Activated CD4-positive, alpha-beta T cell treated with anti-CD3 and anti-CD28 coated beads, Interleukin-2, amount 50 U/mL, for 24 hours (primary cell): Measurements from ENCODE around the gene SLC26A11.
A peak's percentile ranks its signal among the peaks of the same experiment; 100 is the strongest.
"Not testable (repeated sequence)": the region's sequence is repeated elsewhere in the genome, so short reads cannot be mapped to it uniquely, and the experiment has no call there.

Source experiments
- DNase-seq, 2 donors: peaks; one replicate each; pipeline ENCODE4 v3.0.0-alpha.2; 2020; ENCODE audit warnings: low read depth in 1 of 2, low spot score in 1 of 2

Gene SLC26A11

GRCh38 chr17:80195671-80196529 lies 24.3 kb upstream of the SLC26A11 start:
- DNase-seq = peak; percentile 37 to 48

GRCh38 chr17:80196652-80197051 lies 23.6 kb upstream of the SLC26A11 start:
- no peak for DNase-seq

GRCh38 chr17:80198144-80198661 lies 22.0 kb upstream of the SLC26A11 start:
- DNase-seq = no peak

- DNase-seq = not testable (repeated sequence)
These were observed 20.9 kb upstream of the SLC26A11 start for GRCh38 chr17:80199295-80199694.

GRCh38 chr17:80201446-80201845 lies 18.8 kb upstream of the SLC26A11 start:
- no peak for DNase-seq

- no peak for DNase-seq
These were observed 18.0 kb upstream of the SLC26A11 start for GRCh38 chr17:80202197-80202596.

DNA sequence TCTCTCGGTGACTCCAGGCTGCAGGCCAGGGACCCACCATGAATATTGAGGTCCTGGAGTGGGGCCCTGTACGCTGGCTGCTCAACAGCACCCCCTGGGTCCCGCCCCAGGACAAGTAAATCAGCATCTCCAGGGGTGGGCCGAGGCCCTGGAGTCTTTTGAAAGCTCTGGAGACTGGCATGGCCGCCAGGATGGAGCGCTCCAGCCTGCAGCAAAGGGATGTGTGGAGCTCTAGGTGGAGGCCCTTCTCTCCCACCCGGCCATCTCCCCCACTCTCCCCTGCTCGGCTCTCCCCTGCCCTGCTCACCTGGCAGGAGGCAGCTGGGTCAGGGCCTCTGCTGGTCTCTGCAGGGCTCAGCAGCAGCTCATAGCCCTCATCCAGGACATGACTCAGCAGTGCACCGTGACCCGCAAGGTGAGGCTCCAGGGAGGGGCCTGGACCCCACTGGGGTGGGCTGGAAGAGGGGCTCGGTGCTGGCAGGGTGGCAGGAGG lies 16.7 kb upstream of the SLC26A11 start:
- no peak for DNase-seq

GRCh38 chr17:80204626-80205468 lies 15.4 kb upstream of the SLC26A11 start:
- no peak for DNase-seq

DNA sequence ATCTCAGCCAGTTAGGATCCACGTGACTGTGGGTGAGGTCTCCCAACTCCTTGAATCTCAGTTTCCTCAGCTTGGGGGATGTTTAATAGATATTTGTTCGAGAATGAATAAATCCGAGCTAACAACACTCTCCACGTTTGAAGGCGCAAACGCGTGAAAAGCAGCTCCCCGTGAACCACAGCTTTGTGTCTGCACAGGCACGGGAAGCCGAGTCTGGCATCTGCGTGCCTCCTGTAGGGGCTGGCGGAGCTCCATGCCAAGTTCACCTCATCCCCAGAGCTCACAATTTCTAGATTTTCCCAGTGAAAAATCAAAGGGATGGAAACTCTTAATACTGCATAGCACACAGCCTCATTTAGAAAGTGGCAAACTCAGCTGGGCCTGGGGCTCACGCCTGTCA lies 14.4 kb upstream of the SLC26A11 start:
- no peak for DNase-seq

GRCh38 chr17:80208050-80208449 lies 12.2 kb upstream of the SLC26A11 start:
- DNase-seq = no peak

DNA sequence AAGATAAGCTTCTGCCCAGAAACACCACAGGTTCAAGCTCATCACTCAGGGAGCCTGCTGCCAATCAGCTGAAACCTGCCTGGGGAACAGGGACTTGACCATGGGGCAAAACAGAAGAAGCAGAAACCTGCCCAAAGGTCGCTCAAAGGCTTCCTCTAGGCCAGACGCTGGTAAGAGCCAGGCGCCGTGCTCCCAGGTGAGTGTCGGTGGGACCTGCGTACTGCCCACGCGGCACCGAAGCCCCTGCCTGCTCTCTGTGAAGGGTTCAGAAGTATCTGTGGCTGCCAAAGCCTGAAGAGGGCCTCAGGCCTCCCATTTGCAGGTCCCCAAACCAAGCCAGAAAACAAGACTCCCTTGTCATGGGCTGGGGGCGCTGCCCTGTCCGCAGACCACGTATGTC lies 10.5 kb upstream of the SLC26A11 start:
- DNase-seq = no peak

- DNase-seq = no peak
These were observed 9.7 kb upstream of the SLC26A11 start for GRCh38 chr17:80210348-80211108.

GRCh38 chr17:80212109-80212508 lies 8.1 kb upstream of the SLC26A11 start:
- no peak for DNase-seq

DNA sequence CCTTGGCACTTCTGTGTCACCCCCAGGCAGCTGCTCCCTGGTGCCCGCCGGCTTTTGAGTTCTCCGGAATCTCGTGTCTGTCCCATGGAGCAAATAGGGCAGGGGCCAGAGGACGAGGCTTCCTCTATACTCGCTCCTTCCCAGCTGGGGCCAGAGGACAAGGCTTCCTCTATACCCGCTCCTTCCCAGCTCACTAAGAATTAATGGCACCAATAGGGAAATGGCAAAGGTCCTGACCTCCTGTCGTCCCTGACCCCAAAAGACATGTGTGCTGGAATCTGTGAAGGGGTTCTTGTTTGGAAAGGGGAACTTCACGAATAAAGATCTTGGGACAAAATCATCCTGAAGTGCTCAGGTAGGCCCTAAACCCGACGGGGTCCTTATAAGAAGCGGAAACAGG lies 7.7 kb upstream of the SLC26A11 start:
- DNase-seq = no peak

GRCh38 chr17:80212962-80213642 lies 7.1 kb upstream of the SLC26A11 start:
- DNase-seq = no peak

DNA sequence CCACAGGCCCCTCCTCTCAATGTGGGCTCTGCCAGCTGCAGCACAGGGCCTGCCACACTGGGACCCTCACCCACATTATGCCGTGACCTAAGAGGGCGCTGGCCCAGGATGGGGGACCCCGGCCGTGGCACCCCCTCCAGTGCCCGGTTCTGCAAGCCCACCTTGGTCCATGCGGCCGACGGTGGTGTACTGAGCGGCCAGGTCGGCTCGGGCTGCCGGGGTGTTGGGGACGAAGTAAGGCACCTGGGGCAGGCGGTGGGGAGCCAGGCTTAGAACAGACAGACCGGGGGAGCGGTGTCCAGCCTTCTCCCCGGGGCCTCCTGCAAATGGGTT lies 6.6 kb upstream of the SLC26A11 start:
- DNase-seq = no peak

- no peak for DNase-seq
These were observed 6.0 kb upstream of the SLC26A11 start for GRCh38 chr17:80214012-80214877.

GRCh38 chr17:80214878-80215210 lies 5.4 kb upstream of the SLC26A11 start:
- DNase-seq = no peak

DNA sequence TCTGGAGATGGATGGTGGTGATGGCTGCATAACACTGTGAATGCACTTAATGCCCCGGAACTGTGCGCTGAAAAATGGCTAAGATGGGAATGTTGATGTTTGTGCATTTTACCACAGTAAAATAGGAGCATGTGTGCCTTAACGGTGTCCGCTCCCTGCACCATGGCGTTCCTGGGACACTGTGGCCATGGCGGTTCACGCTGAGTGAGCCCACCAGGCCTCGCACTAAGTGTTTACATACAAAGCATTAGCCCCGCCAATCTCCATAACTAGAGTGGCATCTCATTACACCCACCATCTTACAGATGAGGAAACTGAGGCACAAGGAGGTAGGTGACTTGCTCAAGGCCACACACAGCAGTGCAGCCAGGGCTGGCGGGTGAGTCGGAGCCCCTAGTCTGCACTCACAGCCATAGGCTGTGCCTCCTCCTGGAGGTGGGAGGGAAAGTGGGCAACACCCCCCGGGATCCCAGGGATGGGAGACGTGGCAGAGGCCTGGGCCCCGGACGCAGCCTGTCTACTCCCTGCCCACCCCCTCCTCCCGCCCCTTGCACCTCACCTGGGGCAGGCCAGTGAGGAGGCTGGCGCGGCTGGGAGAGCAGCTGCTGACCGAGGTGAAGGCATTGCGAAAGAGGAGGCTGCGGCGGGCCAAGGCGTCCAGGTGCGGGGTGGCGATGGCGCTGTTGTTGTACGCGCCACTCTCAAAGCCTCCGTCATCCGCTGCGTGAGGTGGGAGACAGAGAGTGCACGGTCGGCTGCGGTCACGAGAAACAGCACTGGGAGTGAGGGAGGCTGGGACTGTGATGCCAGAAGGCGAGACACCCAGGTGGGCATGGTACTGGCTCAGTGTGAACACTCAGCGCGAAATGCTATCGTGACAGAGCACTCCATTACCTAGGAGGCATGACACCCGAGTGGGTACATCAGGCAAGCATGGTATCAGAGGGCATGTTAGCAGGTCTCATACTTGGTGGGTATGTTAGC lies 3.5 kb upstream of the SLC26A11 start:
- DNase-seq = no peak
